H9 (cell line): ENCODE measurements around the gene GPR52. TPM values are rescaled to one million over a fixed set of nuclear protein-coding genes. Genes with fewer than 3 reads are reported as not detected.

Experiments
- DNase-seq: peaks from one replicate; pipeline ENCODE4 v3.0.0-alpha.2; 2017
- H2AFZ ChIP-seq: one replicate; pipeline ENCODE4 v1.6.1; 2013; ENCODE audit warnings: mild to moderate bottlenecking, low read length, control low read depth, moderate library complexity
- H2AK5ac ChIP-seq: 2 replicates; pipeline ENCODE4 v1.6.1; 2013; ENCODE audit warnings: low read length, control low read depth, mixed read lengths; ENCODE audit not compliant: insufficient read length
- H2BK120ac ChIP-seq: one replicate; pipeline ENCODE4 v1.6.1; 2013; ENCODE audit warnings: low read depth, mild to moderate bottlenecking, low read length, control low read depth, inconsistent platforms; ENCODE audit not compliant: poor library complexity, severe bottlenecking
- H2BK12ac ChIP-seq: 2 replicates; pipeline ENCODE4 v1.6.1; 2013; ENCODE audit warnings: low read length, control low read depth, mixed read lengths, low read depth; ENCODE audit not compliant: insufficient read length
- H2BK15ac ChIP-seq: 2 replicates; pipeline ENCODE4 v1.6.1; 2013; ENCODE audit warnings: low read depth, low read length, control low read depth
- H2BK20ac ChIP-seq: one replicate; pipeline ENCODE4 v1.6.1; 2013; ENCODE audit warnings: low read depth, mild to moderate bottlenecking, low read length, control low read depth, inconsistent platforms; ENCODE audit not compliant: poor library complexity, severe bottlenecking
- H2BK5ac ChIP-seq: 2 replicates; pipeline ENCODE4 v1.6.1; 2013; ENCODE audit warnings: low read length, control low read depth, mixed read lengths; ENCODE audit not compliant: insufficient read length
- H3K14ac ChIP-seq: 2 replicates; pipeline ENCODE4 v1.6.1; 2013; ENCODE audit warnings: low read length, control low read depth; ENCODE audit not compliant: insufficient read depth
- H3K18ac ChIP-seq: 2 replicates; pipeline ENCODE4 v1.6.1; 2013; ENCODE audit warnings: low read depth, mild to moderate bottlenecking, mixed read lengths, low read length, control low read depth; ENCODE audit not compliant: insufficient read length
- H3K23ac ChIP-seq: 2 replicates; pipeline ENCODE4 v1.6.1; 2013; ENCODE audit warnings: low read length, control low read depth, mixed read lengths, low read depth; ENCODE audit not compliant: insufficient read length
- H3K23me2 ChIP-seq: 2 replicates; pipeline ENCODE4 v1.6.1; 2013; ENCODE audit warnings: low read depth, mild to moderate bottlenecking, mixed read lengths, low read length, control low read depth; ENCODE audit not compliant: insufficient read length, poor library complexity, severe bottlenecking
- H3K27ac ChIP-seq: 2 replicates; pipeline ENCODE4 v1.5.1; 2013; ENCODE audit warnings: low read length, control low read depth, mixed read lengths, low read depth; ENCODE audit not compliant: insufficient read length
- H3K27me3 ChIP-seq: 2 replicates; pipeline ENCODE4 v1.6.1; 2013; ENCODE audit warnings: low read length, control low read depth, inconsistent platforms; ENCODE audit not compliant: insufficient read depth
- H3K4ac ChIP-seq: 2 replicates; pipeline ENCODE4 v1.6.1; 2013; ENCODE audit warnings: low read depth, mild to moderate bottlenecking, control low read depth, inconsistent platforms, low read length, moderate library complexity
- H3K4me1 ChIP-seq: 2 replicates; pipeline ENCODE4 v1.6.1; 2013; ENCODE audit warnings: low read length, control low read depth, inconsistent platforms; ENCODE audit not compliant: insufficient read depth
- H3K4me2 ChIP-seq: 2 replicates; pipeline ENCODE4 v1.6.1; 2013; ENCODE audit warnings: low read length, control low read depth, mixed read lengths; ENCODE audit not compliant: insufficient read length, insufficient read depth
- H3K56ac ChIP-seq: 2 replicates; pipeline ENCODE4 v1.6.1; 2013; ENCODE audit warnings: low read depth, mild to moderate bottlenecking, mixed read lengths, low read length, control low read depth; ENCODE audit not compliant: insufficient read length
- H3K79me1 ChIP-seq: 2 replicates; pipeline ENCODE4 v1.6.1; 2013; ENCODE audit warnings: low read depth, mild to moderate bottlenecking, moderate library complexity, low read length, control low read depth, inconsistent platforms; ENCODE audit not compliant: insufficient read depth, poor library complexity, severe bottlenecking
- H3K79me2 ChIP-seq: 2 replicates; pipeline ENCODE4 v1.6.1; 2013; ENCODE audit warnings: low read length, control low read depth, inconsistent platforms; ENCODE audit not compliant: insufficient read depth
- H3K9ac ChIP-seq: 2 replicates; pipeline ENCODE4 v1.6.1; 2013; ENCODE audit warnings: low read length, control low read depth, mixed read lengths; ENCODE audit not compliant: insufficient read length; ENCODE audit errors: extremely low read depth
- H3K9me3 ChIP-seq: one replicate; pipeline ENCODE4 v1.6.1; 2013; ENCODE audit warnings: low read depth, low read length, inconsistent platforms; ENCODE audit not compliant: control insufficient read depth
- H3T11ph ChIP-seq: one replicate; pipeline ENCODE4 v1.6.1; 2013; ENCODE audit warnings: mild to moderate bottlenecking, low read length, control low read depth, inconsistent platforms
- H4K20me1 ChIP-seq: one replicate; pipeline ENCODE4 v1.6.1; 2013; ENCODE audit not compliant: control insufficient read depth, insufficient read length, insufficient read depth
- H4K5ac ChIP-seq: 2 replicates; pipeline ENCODE4 v1.6.1; 2013; ENCODE audit warnings: low read depth, mild to moderate bottlenecking, mixed read lengths, low read length, control low read depth; ENCODE audit not compliant: insufficient read length
- H4K8ac ChIP-seq: replicated peaks from 2 replicates; pipeline ENCODE4 v1.6.1; 2013; ENCODE audit warnings: low read length, control low read depth, mixed read lengths, low read depth; ENCODE audit not compliant: insufficient read length
- H4K91ac ChIP-seq: 2 replicates; pipeline ENCODE4 v1.6.1; 2013; ENCODE audit warnings: low read depth, mild to moderate bottlenecking, moderate library complexity, mixed read lengths, low read length, control low read depth; ENCODE audit not compliant: insufficient read length
- H3K27ac Mint-ChIP-seq, 3 experiments: 2 replicates in 2 of 3; 3 replicates in 1 of 3; pipeline ENCODE4 v1.8.0; 2020 to 2021; ENCODE audit warnings: mixed read lengths in 3 of 3, mild to moderate bottlenecking in 1 of 3, moderate library complexity in 1 of 3
- H3K27me3 Mint-ChIP-seq: 2 replicates; pipeline ENCODE4 v1.8.0; 2021; ENCODE audit warnings: low read depth, mild to moderate bottlenecking, moderate library complexity, mixed read lengths
- H3K36me3 Mint-ChIP-seq, 3 experiments: 2 replicates in 2 of 3; 3 replicates in 1 of 3; pipeline ENCODE4 v1.8.0; 2020 to 2021; ENCODE audit warnings: low read depth in 3 of 3, mixed read lengths in 3 of 3; ENCODE audit not compliant: insufficient read depth in 1 of 3
- H3K4me1 Mint-ChIP-seq, 2 experiments: 2 replicates each; pipeline ENCODE4 v1.8.0; 2020; ENCODE audit warnings: mixed read lengths in 2 of 2
- H3K4me3 Mint-ChIP-seq, 2 experiments: 2 replicates in 1 of 2; 3 replicates in 1 of 2; pipeline ENCODE4 v1.8.0; 2020 to 2021; ENCODE audit warnings: mild to moderate bottlenecking in 2 of 2, mixed read lengths in 2 of 2, moderate library complexity in 1 of 2
- H3K9me3 Mint-ChIP-seq, 2 experiments: 2 replicates in 1 of 2; 3 replicates in 1 of 2; pipeline ENCODE4 v1.8.0; 2020; ENCODE audit warnings: mild to moderate bottlenecking in 2 of 2, mixed read lengths in 2 of 2, moderate library complexity in 1 of 2
- WGBS: extraction: QIAGEN DNeasy Blood & Tissue Kit; methylation state at CpG from one replicate; pipeline ENCODE4 v1.1.7; 2013; ENCODE audit warnings: missing lambda C conversion rate, low lambda C conversion rate, mixed read lengths; ENCODE audit not compliant: insufficient read length; ENCODE audit errors: extremely low coverage; 5-methylcytosine and 5-hydroxymethylcytosine counted together
- total RNA-seq: library from RNA; stranded (reverse); gene quantifications from 2 replicates; pipeline ENCODE4 v1.2.1, GENCODE V29; 2021
- TF ChIP-seq, protein P1 (sequence below): fragments of 200-600 bp; sonication (generic); conservative IDR thresholded peaks from 3 replicates; pipeline ENCODE4 v1.8.0; 2021; ENCODE audit warnings: antibody characterized with exemption, mild to moderate bottlenecking

The GPR52 gene
- total RNA-seq, 1 experiment from 2014 or later = 0.28 TPM

DNA sequence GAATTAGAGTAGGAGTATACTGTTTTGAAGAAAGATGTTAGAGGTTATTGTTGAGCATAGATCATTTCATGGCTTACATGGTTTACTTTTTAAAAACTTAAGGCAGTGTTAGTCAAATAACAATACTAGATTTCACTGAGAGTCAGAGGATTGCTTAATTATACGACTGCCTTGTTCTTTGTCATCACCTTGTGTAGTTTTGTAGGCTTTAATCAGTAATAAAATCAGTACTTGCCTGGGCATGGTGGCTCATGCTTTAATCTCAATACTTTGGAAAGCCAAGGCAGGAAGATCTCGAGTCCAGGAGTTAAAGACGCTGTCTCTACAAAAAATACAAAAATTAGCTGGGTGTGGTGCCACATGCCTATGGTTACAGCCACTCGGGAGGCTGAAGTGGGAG lies 41.3 kb upstream of the GPR52 start:
- H4K20me1 ChIP-seq = no peaks in the 10 kb centered on the region
- H2BK20ac ChIP-seq = no peak overlapping the region
- no peak overlapping the region for H3K4me3 Mint-ChIP-seq
- H3K27me3 Mint-ChIP-seq = no peaks in the 10 kb centered on the region
- H3K18ac ChIP-seq = no peak overlapping the region
- H3K4me1 Mint-ChIP-seq = no peaks in the 10 kb centered on the region
- no peak overlapping the region for H3K4me2 ChIP-seq
- H3K79me1 ChIP-seq = no peaks in the 10 kb centered on the region
- H3K27ac ChIP-seq = no peak overlapping the region
- no peak overlapping the region for H3K23ac ChIP-seq
- no peak overlapping the region for H3K9ac ChIP-seq
- H3K4ac ChIP-seq = no peak overlapping the region
- H3T11ph ChIP-seq = no peak overlapping the region
- H3K23me2 ChIP-seq = no peaks in the 10 kb centered on the region
- H3K9me3 Mint-ChIP-seq = no peaks in the 10 kb centered on the region
- no peak overlapping the region for H2BK15ac ChIP-seq
- H4K5ac ChIP-seq = no peak overlapping the region
- H2BK5ac ChIP-seq = no peak overlapping the region
- H2BK120ac ChIP-seq = no peak overlapping the region
- no peaks in the 10 kb centered on the region for H3K4me1 ChIP-seq
- no peak overlapping the region for H4K8ac ChIP-seq
- H4K91ac ChIP-seq = no peak overlapping the region
- H2AK5ac ChIP-seq = no peak overlapping the region
- H2BK12ac ChIP-seq = no peak overlapping the region
- H3K36me3 Mint-ChIP-seq = no peaks in the 10 kb centered on the region
- TF ChIP-seq, protein P1, sequence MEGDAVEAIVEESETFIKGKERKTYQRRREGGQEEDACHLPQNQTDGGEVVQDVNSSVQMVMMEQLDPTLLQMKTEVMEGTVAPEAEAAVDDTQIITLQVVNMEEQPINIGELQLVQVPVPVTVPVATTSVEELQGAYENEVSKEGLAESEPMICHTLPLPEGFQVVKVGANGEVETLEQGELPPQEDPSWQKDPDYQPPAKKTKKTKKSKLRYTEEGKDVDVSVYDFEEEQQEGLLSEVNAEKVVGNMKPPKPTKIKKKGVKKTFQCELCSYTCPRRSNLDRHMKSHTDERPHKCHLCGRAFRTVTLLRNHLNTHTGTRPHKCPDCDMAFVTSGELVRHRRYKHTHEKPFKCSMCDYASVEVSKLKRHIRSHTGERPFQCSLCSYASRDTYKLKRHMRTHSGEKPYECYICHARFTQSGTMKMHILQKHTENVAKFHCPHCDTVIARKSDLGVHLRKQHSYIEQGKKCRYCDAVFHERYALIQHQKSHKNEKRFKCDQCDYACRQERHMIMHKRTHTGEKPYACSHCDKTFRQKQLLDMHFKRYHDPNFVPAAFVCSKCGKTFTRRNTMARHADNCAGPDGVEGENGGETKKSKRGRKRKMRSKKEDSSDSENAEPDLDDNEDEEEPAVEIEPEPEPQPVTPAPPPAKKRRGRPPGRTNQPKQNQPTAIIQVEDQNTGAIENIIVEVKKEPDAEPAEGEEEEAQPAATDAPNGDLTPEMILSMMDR = no peak
- H2AFZ ChIP-seq = no peak overlapping the region
- no peak for DNase-seq
- no peaks in the 10 kb centered on the region for H3K79me2 ChIP-seq
- H3K27me3 ChIP-seq = no peaks in the 10 kb centered on the region
- H3K14ac ChIP-seq = no peak overlapping the region
- H3K27ac Mint-ChIP-seq = no peak overlapping the region
- H3K56ac ChIP-seq = no peak overlapping the region
- H3K9me3 ChIP-seq = no peaks in the 10 kb centered on the region
- no CpG with 5 or more reads among the region's 4 CpGs for WGBS
